HepG2 (cell line): ENCODE data around the gene CIAO2B. TPM values are rescaled to one million over a fixed set of nuclear protein-coding genes. Genes with fewer than 3 reads are reported as not detected.

Source experiments
- ATAC-seq: fragments of 200-7000 bp; cut with Tn5 transposase; 3 replicates; pipeline ENCODE4 v1.9.1; 2020; ENCODE audit warnings: mild to moderate bottlenecking, moderate library complexity
- BruUV-seq: library from RNA; stranded (reverse); fragments of 400-500 nt; replicated peaks from 2 replicates; lab custom pipeline; 2021; lab: Mats Ljungman, UMichigan
- CTCF ChIA-PET: fragments of 300-600 bp; formaldehyde crosslinking; extraction: SDS; loops from one replicate; lab custom pipeline; 2021; ENCODE audit warnings: low total read pairs, inconsistent platforms, low intra/inter-chr PET ratio; lab: Yijun Ruan, JAX
- POLR2A ChIA-PET: fragments of 350-600 bp; sonication (Branson Sonifier 250); formaldehyde crosslinking; loops from one replicate; lab custom pipeline; 2020; ENCODE audit warnings: antibody characterized with exemption, inconsistent platforms; lab: Yijun Ruan, JAX
- DNase-seq: peaks from one replicate; pipeline ENCODE4 v3.0.0-alpha.2; 2015; ENCODE audit warnings: low spot score
- FAIRE-seq: peaks from 3 replicates; lab custom pipeline; 2011; peaks lifted over from hg19 to GRCh38; lab: Jason Lieb, UNC
- H2AFZ ChIP-seq: one replicate; pipeline ENCODE4 v1.6.1; 2011; ENCODE audit warnings: low read length, inconsistent platforms
- H3K27ac ChIP-seq: fragments of 300-600 bp; 3 replicates; pipeline ENCODE4 v1.8.0; 2011; ENCODE audit warnings: mixed run types, mild to moderate bottlenecking, mixed read lengths, low read length, inconsistent platforms; ENCODE audit not compliant: insufficient read depth; ENCODE audit errors: extremely low read length
- H3K27me3 ChIP-seq, 2 experiments: fragments of 200-600 bp in 1 of 2; 2 replicates in 1 of 2; 3 replicates in 1 of 2; pipeline versions ENCODE4 v1.6.0 to v1.8.0; 2011; ENCODE audit warnings: low read length in 2 of 2, mild to moderate bottlenecking in 2 of 2, moderate library complexity in 2 of 2, inconsistent platforms in 1 of 2; ENCODE audit not compliant: insufficient read depth in 2 of 2, control insufficient read depth in 1 of 2
- H3K36me3 ChIP-seq, 2 experiments: fragments of 200-600 bp in 1 of 2; replicated peaks in 1 of 2; 2 replicates in 1 of 2; 3 replicates in 1 of 2; pipeline versions ENCODE4 v1.5.1 to v1.8.0; 2011; ENCODE audit warnings: low read length in 2 of 2, inconsistent platforms in 1 of 2; ENCODE audit not compliant: insufficient read depth in 2 of 2, control insufficient read depth in 1 of 2
- H3K4me1 ChIP-seq: 2 replicates; pipeline ENCODE4 v1.5.1; 2012; ENCODE audit warnings: low read length, inconsistent platforms; ENCODE audit not compliant: insufficient read depth
- H3K4me2 ChIP-seq: 2 replicates; pipeline ENCODE4 v1.6.0; 2011; ENCODE audit warnings: low read depth, low read length, inconsistent platforms
- H3K4me3 ChIP-seq, 3 experiments: fragments of 200-600 bp in 1 of 3; sonication (generic), shearing (Covaris generic) in 1 of 3; replicated peaks in 1 of 3; 2 replicates each; pipeline ENCODE4 v1.5.1; 2011 to 2016; ENCODE audit warnings: low read length in 3 of 3, inconsistent platforms in 2 of 3, low read depth in 2 of 3, mild to moderate bottlenecking in 2 of 3, control low read depth in 1 of 3, mixed read lengths in 1 of 3; ENCODE audit not compliant: insufficient read depth in 1 of 3
- H3K79me2 ChIP-seq: one replicate; pipeline ENCODE4 v1.6.1; 2011; ENCODE audit warnings: low read length, inconsistent platforms; ENCODE audit not compliant: insufficient read depth
- H3K9ac ChIP-seq: 2 replicates; pipeline ENCODE4 v1.6.0; 2011; ENCODE audit warnings: mild to moderate bottlenecking, low read depth, low read length, inconsistent platforms; ENCODE audit not compliant: insufficient read depth
- H3K9me3 ChIP-seq: 2 replicates; pipeline ENCODE4 v1.5.1; 2012; ENCODE audit warnings: mild to moderate bottlenecking, low read length
- H4K20me1 ChIP-seq: 2 replicates; pipeline ENCODE4 v1.6.0; 2011; ENCODE audit warnings: inconsistent platforms, mild to moderate bottlenecking, low read length, moderate library complexity; ENCODE audit not compliant: insufficient read depth
- NAIF1 ChIP-seq: sonication (generic); formaldehyde crosslinking; IDR thresholded peaks from 2 replicates; pipeline ENCODE4 v1.5.0; 2020; ENCODE audit warnings: mild to moderate bottlenecking, missing genetic modification reagents, borderline replicate concordance
- TAF1 ChIP-seq: sonication (generic); formaldehyde crosslinking; IDR thresholded peaks from 2 replicates; pipeline ENCODE4 v1.4.0; 2020; ENCODE audit warnings: missing genetic modification reagents
- ZNF709 ChIP-seq: sonication (generic); formaldehyde crosslinking; IDR thresholded peaks from 2 replicates; pipeline ENCODE4 v1.5.0; 2020; ENCODE audit warnings: mild to moderate bottlenecking, missing genetic modification reagents
- WGBS: methylation state at CpG from one replicate; pipeline ENCODE4 v1.1.6; 2017; ENCODE audit warnings: low lambda C conversion rate; 5-methylcytosine and 5-hydroxymethylcytosine counted together
- in situ Hi-C: cut with HindIII; loops from 2 replicates; pipeline ENCODE4 v1.10.0; 2017; ENCODE audit warnings: low pct_unique_long_range_greater_than_20kb; ENCODE audit not compliant: extremely low pct_ligation_motif_present
- intact Hi-C: fragments of 100-400 bp; cut with micrococcal nuclease; formaldehyde crosslinking; loops from one replicate; pipeline ENCODE4 v1.10.0; 2022; ENCODE audit not compliant: unreplicated experiment
- polyA plus RNA-seq, 8 experiments: library from polyadenylated mRNA; depleted of rRNA in 3 of 8; stranded (reverse) in 7 of 8; unstranded in 1 of 8; fragments of >200 nt; fragmentation: Illumina TruSeq in 4 of 8; extraction: Trizol in 4 of 8; gene quantifications; 2 replicates each; pipeline versions ENCODE4 v1.2.1 to v1.2.3, GENCODE V29; 2011 to 2016; ENCODE audit warnings: low read depth in 4 of 8, missing spikeins in 1 of 8, mixed read lengths in 1 of 8; ENCODE audit not compliant: insufficient read depth in 1 of 8
- total RNA-seq, 5 experiments: library from RNA; depleted of rRNA; stranded (reverse); fragments of >200 nt; fragmentation: Illumina TruSeq; extraction: Trizol; gene quantifications; 2 replicates each; pipeline ENCODE4 v1.2.3, GENCODE V29; 2016; ENCODE audit warnings: low read depth in 1 of 5
- TF ChIP-seq, protein P1 (sequence below): IDR thresholded peaks from 2 replicates; pipeline ENCODE4 v1.6.1; 2016; ENCODE audit warnings: low read depth, missing genetic modification reagents, missing compliant biosample characterization
- TF ChIP-seq, protein P2 (sequence below): sonication (generic); formaldehyde crosslinking; IDR thresholded peaks from 2 replicates; pipeline ENCODE4 v1.5.0; 2020; ENCODE audit warnings: mild to moderate bottlenecking, missing genetic modification reagents, moderate library complexity
- TF ChIP-seq, protein P3 (sequence below): sonication (generic); formaldehyde crosslinking; IDR thresholded peaks from 2 replicates; pipeline ENCODE4 v1.5.1; 2020; ENCODE audit warnings: mild to moderate bottlenecking, missing genetic modification reagents, moderate library complexity
- TF ChIP-seq, protein P4 (sequence below): sonication (generic); formaldehyde crosslinking; IDR thresholded peaks from 2 replicates; pipeline ENCODE4 v1.5.0; 2020; ENCODE audit warnings: mild to moderate bottlenecking, missing genetic modification reagents, borderline replicate concordance

The CIAO2B gene
- total and polyA plus RNA-seq, 2 of the 13 experiments (the other 11 are each of a cell fraction or from before 2014, with no cell fraction given): 157 to 293 TPM

DNA sequence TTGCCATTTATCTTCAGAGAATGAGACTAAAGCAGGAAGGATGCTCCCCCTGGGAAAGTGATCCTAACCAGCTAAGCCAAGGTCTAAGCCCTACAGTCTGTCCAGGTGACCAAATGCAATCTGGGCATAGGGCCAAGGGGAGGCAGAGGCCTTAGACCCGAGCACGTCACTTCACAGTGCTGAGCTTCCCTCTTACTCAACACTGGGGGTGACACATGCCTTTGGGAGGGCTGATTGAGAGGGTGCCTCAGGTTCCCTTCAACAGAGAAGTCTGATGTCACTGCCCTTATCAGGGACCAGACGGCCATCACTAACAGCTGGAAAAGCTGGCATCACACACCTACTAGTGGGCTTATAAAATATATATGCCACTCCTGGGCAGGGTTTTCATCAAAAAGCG lies 4.0 kb downstream of the CIAO2B start (continued):
- TF ChIP-seq, protein P1, sequence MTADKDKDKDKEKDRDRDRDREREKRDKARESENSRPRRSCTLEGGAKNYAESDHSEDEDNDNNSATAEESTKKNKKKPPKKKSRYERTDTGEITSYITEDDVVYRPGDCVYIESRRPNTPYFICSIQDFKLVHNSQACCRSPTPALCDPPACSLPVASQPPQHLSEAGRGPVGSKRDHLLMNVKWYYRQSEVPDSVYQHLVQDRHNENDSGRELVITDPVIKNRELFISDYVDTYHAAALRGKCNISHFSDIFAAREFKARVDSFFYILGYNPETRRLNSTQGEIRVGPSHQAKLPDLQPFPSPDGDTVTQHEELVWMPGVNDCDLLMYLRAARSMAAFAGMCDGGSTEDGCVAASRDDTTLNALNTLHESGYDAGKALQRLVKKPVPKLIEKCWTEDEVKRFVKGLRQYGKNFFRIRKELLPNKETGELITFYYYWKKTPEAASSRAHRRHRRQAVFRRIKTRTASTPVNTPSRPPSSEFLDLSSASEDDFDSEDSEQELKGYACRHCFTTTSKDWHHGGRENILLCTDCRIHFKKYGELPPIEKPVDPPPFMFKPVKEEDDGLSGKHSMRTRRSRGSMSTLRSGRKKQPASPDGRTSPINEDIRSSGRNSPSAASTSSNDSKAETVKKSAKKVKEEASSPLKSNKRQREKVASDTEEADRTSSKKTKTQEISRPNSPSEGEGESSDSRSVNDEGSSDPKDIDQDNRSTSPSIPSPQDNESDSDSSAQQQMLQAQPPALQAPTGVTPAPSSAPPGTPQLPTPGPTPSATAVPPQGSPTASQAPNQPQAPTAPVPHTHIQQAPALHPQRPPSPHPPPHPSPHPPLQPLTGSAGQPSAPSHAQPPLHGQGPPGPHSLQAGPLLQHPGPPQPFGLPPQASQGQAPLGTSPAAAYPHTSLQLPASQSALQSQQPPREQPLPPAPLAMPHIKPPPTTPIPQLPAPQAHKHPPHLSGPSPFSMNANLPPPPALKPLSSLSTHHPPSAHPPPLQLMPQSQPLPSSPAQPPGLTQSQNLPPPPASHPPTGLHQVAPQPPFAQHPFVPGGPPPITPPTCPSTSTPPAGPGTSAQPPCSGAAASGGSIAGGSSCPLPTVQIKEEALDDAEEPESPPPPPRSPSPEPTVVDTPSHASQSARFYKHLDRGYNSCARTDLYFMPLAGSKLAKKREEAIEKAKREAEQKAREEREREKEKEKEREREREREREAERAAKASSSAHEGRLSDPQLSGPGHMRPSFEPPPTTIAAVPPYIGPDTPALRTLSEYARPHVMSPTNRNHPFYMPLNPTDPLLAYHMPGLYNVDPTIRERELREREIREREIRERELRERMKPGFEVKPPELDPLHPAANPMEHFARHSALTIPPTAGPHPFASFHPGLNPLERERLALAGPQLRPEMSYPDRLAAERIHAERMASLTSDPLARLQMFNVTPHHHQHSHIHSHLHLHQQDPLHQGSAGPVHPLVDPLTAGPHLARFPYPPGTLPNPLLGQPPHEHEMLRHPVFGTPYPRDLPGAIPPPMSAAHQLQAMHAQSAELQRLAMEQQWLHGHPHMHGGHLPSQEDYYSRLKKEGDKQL (CRISPR knock-in tag): no peak

DNA sequence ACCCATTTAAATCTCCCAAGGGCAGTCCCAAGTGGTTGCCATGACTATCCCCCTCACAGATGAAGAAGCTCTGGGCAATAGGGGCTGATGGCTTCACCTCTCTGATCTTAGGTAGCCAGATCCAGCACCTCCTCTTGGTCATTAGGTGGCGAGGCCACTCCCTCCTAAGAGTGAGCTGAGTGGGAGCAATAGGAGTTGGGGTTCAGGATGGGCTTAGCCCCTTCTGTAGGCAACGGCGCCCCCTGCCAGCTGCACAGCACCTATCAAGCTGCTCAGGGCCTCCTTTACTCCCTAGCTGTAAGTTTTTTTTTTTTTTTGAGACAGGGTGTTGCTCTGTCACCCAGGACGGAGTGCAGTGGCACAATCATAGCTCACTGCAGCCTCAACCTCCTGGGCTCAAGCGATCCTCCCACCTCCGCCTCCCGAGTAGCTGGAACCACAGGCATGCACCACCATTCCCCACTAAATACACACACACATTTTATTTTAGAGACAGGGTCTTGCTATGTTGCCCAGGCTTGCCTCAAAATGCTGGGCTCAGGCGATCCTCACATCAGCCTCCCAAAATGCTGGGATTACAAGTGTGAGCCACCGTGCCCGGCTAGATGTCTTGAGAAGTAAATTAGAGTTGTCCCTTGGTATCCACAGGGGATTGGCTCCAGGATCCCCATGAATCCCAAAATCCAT lies 5.4 kb downstream of the CIAO2B start:
- Histone ChIP-seq H3K9ac (no peak overlapping the region), H3K27ac (no peak overlapping the region), H2AFZ (no peak overlapping the region), H3K36me3 (peaks cover 0 to 5% of the 10 kb centered on the region in 2 experiments; a peak in 2 of 5 replicates), H3K79me2 (peaks cover 7% of the 10 kb centered on the region), H3K9me3 (no peaks in the 10 kb centered on the region), H4K20me1 (no peaks in the 10 kb centered on the region), H3K4me2 (no peak overlapping the region), H3K4me1 (peaks cover 71% of the 10 kb centered on the region), H3K27me3 (peaks cover 5 to 18% of the 10 kb centered on the region in 2 experiments; a peak in 3 of 5 replicates), H3K4me3 (no peak overlapping the region)
- intact Hi-C loops: no loop called here
- WGBS: 67% methylated on average over 9 of the region's 10 CpGs
- DNase-seq: peak; percentile 39
- CTCF ChIA-PET: interaction anchor here (2.9 kb wide), 1 partner anchor 34 kb away, joined by 28 read pairs; no protein-coding TSS in a partner anchor
- FAIRE-seq: peak; percentile 4
- ATAC-seq: peak; percentile 15
- no TSS peak for BruUV-seq
- in situ Hi-C loops: no loop called here
- POLR2A ChIA-PET: interaction anchor here (0.8 to 3.8 kb wide), 5 partner anchors 11 to 33 kb away, joined by 3 to 23 read pairs (median 10); partner anchors contain the start of gene CDH16
- TF ChIP-seq, protein P2, sequence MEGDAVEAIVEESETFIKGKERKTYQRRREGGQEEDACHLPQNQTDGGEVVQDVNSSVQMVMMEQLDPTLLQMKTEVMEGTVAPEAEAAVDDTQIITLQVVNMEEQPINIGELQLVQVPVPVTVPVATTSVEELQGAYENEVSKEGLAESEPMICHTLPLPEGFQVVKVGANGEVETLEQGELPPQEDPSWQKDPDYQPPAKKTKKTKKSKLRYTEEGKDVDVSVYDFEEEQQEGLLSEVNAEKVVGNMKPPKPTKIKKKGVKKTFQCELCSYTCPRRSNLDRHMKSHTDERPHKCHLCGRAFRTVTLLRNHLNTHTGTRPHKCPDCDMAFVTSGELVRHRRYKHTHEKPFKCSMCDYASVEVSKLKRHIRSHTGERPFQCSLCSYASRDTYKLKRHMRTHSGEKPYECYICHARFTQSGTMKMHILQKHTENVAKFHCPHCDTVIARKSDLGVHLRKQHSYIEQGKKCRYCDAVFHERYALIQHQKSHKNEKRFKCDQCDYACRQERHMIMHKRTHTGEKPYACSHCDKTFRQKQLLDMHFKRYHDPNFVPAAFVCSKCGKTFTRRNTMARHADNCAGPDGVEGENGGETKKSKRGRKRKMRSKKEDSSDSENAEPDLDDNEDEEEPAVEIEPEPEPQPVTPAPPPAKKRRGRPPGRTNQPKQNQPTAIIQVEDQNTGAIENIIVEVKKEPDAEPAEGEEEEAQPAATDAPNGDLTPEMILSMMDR (CRISPR knock-in tag): peak; percentile 83
- no peak for TF ChIP-seq TAF1 (CRISPR knock-in tag)
- no peak for TF ChIP-seq ZNF709 (CRISPR knock-in tag)
- TF ChIP-seq NAIF1 (CRISPR knock-in tag): 0 out of 2 replicates have a peak, but pooled peaks have one; percentile 30
- TF ChIP-seq, protein P3, sequence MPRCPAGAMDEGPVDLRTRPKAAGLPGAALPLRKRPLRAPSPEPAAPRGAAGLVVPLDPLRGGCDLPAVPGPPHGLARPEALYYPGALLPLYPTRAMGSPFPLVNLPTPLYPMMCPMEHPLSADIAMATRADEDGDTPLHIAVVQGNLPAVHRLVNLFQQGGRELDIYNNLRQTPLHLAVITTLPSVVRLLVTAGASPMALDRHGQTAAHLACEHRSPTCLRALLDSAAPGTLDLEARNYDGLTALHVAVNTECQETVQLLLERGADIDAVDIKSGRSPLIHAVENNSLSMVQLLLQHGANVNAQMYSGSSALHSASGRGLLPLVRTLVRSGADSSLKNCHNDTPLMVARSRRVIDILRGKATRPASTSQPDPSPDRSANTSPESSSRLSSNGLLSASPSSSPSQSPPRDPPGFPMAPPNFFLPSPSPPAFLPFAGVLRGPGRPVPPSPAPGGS (CRISPR knock-in tag): no peak
- TF ChIP-seq, protein P4, sequence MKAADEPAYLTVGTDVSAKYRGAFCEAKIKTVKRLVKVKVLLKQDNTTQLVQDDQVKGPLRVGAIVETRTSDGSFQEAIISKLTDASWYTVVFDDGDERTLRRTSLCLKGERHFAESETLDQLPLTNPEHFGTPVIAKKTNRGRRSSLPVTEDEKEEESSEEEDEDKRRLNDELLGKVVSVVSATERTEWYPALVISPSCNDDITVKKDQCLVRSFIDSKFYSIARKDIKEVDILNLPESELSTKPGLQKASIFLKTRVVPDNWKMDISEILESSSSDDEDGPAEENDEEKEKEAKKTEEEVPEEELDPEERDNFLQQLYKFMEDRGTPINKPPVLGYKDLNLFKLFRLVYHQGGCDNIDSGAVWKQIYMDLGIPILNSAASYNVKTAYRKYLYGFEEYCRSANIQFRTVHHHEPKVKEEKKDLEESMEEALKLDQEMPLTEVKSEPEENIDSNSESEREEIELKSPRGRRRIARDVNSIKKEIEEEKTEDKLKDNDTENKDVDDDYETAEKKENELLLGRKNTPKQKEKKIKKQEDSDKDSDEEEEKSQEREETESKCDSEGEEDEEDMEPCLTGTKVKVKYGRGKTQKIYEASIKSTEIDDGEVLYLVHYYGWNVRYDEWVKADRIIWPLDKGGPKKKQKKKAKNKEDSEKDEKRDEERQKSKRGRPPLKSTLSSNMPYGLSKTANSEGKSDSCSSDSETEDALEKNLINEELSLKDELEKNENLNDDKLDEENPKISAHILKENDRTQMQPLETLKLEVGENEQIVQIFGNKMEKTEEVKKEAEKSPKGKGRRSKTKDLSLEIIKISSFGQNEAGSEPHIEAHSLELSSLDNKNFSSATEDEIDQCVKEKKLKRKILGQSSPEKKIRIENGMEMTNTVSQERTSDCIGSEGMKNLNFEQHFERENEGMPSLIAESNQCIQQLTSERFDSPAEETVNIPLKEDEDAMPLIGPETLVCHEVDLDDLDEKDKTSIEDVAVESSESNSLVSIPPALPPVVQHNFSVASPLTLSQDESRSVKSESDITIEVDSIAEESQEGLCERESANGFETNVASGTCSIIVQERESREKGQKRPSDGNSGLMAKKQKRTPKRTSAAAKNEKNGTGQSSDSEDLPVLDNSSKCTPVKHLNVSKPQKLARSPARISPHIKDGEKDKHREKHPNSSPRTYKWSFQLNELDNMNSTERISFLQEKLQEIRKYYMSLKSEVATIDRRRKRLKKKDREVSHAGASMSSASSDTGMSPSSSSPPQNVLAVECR: 0 out of 2 replicates have a peak, but pooled peaks have one; percentile 22
